Measurements from ENCODE around the gene PPFIA2. TPM values are rescaled to one million over a fixed set of nuclear protein-coding genes. Genes with fewer than 3 reads are reported as not detected.

Gene PPFIA2
- total RNA-seq, 2 donors from 2014 or later, result not detected

- H3K27ac Mint-ChIP-seq, result no peak overlapping the region
- no peaks in the 10 kb centered on the region for H3K27me3 Mint-ChIP-seq
- H3K4me1 Mint-ChIP-seq (ENCODE audit: low read depth in 2 of 2), result no peaks in the 10 kb centered on the region
- H3K36me3 Mint-ChIP-seq, result peaks cover 4% of the 10 kb centered on the region
- no peak overlapping the region for H3K4me3 Mint-ChIP-seq
- ATAC-seq (no peak), DNase-seq (ENCODE audit: low spot score) (no peak)
- H3K9me3 Mint-ChIP-seq, result peaks cover 14% of the 10 kb centered on the region
Measured at GRCh38 chr12:81500788-81501187, 258.4 kb downstream of the PPFIA2 start.

- H3K27me3 Mint-ChIP-seq, result no peaks in the 10 kb centered on the region
- peaks cover 4% of the 10 kb centered on the region for H3K36me3 Mint-ChIP-seq
- H3K27ac Mint-ChIP-seq, result no peak overlapping the region
- H3K9me3 Mint-ChIP-seq, result peaks cover 14% of the 10 kb centered on the region
- no peak overlapping the region for H3K4me3 Mint-ChIP-seq
- H3K4me1 Mint-ChIP-seq (ENCODE audit: low read depth in 2 of 2), result no peaks in the 10 kb centered on the region
- no peak for ATAC-seq
- DNase-seq (ENCODE audit: low spot score), result no peak
Measured at GRCh38 chr12:81499809-81500208, 259.3 kb downstream of the PPFIA2 start.

DNA sequence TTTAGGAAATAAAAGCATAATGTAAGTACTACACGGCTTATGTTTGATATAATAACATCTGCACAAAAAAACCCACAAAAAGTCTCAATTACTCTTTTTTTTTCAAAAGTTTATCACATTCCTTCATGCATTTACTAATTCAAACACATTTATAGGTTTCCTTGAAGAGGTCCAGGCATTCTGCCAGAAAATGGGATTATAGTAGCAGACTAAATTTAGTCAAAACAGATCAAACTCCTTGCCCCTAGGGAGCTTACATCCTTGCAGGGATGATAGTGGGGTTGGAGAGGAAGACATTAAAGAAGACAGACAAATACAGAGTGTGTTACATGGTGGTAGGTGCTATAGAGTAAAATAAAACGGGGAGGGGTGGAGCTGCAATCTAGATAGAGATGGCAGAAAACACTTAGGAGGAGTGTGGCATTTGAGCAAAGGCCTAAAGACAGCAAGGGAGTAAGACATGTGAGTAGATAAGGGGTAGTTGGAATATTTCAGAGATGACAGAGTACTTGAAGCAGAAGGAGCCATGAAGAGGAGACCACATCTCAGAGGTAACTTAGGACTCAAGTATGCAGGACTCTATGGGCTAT, 266.9 kb downstream of the PPFIA2 start:
- no peak overlapping the region for H3K4me3 Mint-ChIP-seq
- H3K9me3 Mint-ChIP-seq, result peaks cover 9% of the 10 kb centered on the region
- H3K27ac Mint-ChIP-seq, result no peak overlapping the region
- H3K27me3 Mint-ChIP-seq, result no peaks in the 10 kb centered on the region
- no peaks in the 10 kb centered on the region for H3K36me3 Mint-ChIP-seq
- ATAC-seq (no peak), DNase-seq (ENCODE audit: low spot score) (no peak)
- no peaks in the 10 kb centered on the region for H3K4me1 Mint-ChIP-seq (ENCODE audit: low read depth in 2 of 2)

DNA sequence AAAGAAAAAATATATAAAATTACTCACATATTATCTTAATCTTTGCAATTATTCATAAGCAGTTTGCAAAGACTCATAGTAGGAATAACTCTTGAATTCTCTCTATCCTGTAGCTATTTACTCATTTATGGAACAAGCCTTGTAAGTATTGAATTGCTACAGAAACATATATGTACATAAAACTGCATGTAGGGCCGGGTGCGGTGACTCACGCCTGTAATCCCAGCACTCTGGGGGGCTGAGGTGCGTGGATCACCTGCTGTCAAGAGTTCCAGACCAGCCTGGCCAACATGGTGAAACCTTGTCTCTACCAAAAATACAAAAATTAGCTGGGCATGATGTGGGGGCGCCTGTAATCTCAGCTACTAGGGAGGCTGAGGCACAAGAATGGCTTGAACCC, 286.2 kb downstream of the PPFIA2 start:
- Mint-ChIP-seq H3K36me3 (no peaks in the 10 kb centered on the region), H3K27me3 (no peaks in the 10 kb centered on the region), H3K27ac (no peak overlapping the region), H3K4me3 (no peak overlapping the region), H3K9me3 (peaks cover 7% of the 10 kb centered on the region), H3K4me1 (ENCODE audit: low read depth in 2 of 2) (no peaks in the 10 kb centered on the region)
- ATAC-seq (no peak), DNase-seq (ENCODE audit: low spot score) (no peak)

GRCh38 chr12:81470923-81471322, 288.2 kb downstream of the PPFIA2 start:
- no peak overlapping the region for H3K4me3 Mint-ChIP-seq
- H3K4me1 Mint-ChIP-seq (ENCODE audit: low read depth in 2 of 2), result no peaks in the 10 kb centered on the region
- ATAC-seq (no peak), DNase-seq (ENCODE audit: low spot score) (no peak)
- no peak overlapping the region for H3K27ac Mint-ChIP-seq
- H3K9me3 Mint-ChIP-seq, result peaks cover 5% of the 10 kb centered on the region
- no peaks in the 10 kb centered on the region for H3K36me3 Mint-ChIP-seq
- H3K27me3 Mint-ChIP-seq, result no peaks in the 10 kb centered on the region

DNA sequence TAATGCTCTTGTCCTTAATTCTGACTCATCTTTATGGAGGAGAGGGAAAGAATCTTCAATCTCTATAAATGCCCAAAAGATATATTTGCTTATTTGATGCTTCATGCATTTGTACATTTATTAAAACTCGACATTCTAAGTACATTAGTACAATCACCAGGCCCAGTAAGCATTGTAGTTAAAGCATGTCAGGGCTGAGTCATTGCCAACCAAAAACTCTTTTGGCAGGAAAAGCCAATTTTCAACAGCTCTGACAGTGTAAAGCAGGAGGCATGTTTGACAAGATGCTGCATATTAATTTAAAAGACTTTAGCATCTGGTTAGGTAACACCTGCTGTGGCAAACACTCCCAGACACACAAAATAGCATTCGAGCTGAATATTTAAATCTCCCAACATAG, 290.9 kb downstream of the PPFIA2 start:
- H3K27me3 Mint-ChIP-seq, result no peaks in the 10 kb centered on the region
- no peaks in the 10 kb centered on the region for H3K36me3 Mint-ChIP-seq
- H3K27ac Mint-ChIP-seq, result no peak overlapping the region
- H3K9me3 Mint-ChIP-seq, result peaks cover 3% of the 10 kb centered on the region
- DNase-seq (ENCODE audit: low spot score) (no peak), ATAC-seq (no peak)
- no peak overlapping the region for H3K4me3 Mint-ChIP-seq
- no peaks in the 10 kb centered on the region for H3K4me1 Mint-ChIP-seq (ENCODE audit: low read depth in 2 of 2)

GRCh38 chr12:81465876-81466275, 293.3 kb downstream of the PPFIA2 start:
- H3K36me3 Mint-ChIP-seq, result no peaks in the 10 kb centered on the region
- no peak overlapping the region for H3K4me3 Mint-ChIP-seq
- no peaks in the 10 kb centered on the region for H3K4me1 Mint-ChIP-seq (ENCODE audit: low read depth in 2 of 2)
- DNase-seq (ENCODE audit: low spot score) (no peak), ATAC-seq (no peak)
- no peaks in the 10 kb centered on the region for H3K9me3 Mint-ChIP-seq
- no peak overlapping the region for H3K27ac Mint-ChIP-seq
- no peaks in the 10 kb centered on the region for H3K27me3 Mint-ChIP-seq

DNA sequence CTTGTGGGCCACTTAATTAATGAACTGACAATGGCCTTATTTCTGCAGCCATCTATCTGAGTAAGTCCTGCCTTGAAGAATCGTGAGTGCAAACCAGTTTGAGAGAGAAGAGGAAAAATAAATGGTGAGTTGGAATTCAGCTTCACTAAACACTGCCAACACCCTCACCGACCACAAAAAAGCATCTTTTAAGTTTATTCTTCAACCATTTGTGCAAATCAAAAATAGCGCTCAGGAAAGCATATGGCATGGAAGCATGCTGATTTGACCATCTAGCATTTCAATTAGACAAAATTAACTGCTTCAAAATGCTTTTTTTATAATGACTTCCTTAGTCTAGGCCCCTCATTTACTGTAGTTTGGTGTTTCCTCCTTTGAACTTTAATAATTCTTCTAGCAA, 294.0 kb downstream of the PPFIA2 start:
- DNase-seq (ENCODE audit: low spot score) (no peak), ATAC-seq (no peak)
- Mint-ChIP-seq H3K36me3 (no peaks in the 10 kb centered on the region), H3K4me3 (no peak overlapping the region), H3K4me1 (ENCODE audit: low read depth in 2 of 2) (no peaks in the 10 kb centered on the region), H3K9me3 (no peaks in the 10 kb centered on the region), H3K27ac (no peak overlapping the region), H3K27me3 (no peaks in the 10 kb centered on the region)

GRCh38 chr12:81461163-81461562, 298.0 kb downstream of the PPFIA2 start:
- Mint-ChIP-seq H3K4me1 (ENCODE audit: low read depth in 2 of 2) (no peaks in the 10 kb centered on the region), H3K4me3 (no peak overlapping the region), H3K27me3 (no peaks in the 10 kb centered on the region)

GRCh38 chr12:81450920-81451739, 308.0 kb downstream of the PPFIA2 start:
- Mint-ChIP-seq H3K27ac (no peak overlapping the region), H3K4me3 (no peak overlapping the region), H3K36me3 (no peaks in the 10 kb centered on the region), H3K27me3 (no peaks in the 10 kb centered on the region), H3K4me1 (ENCODE audit: low read depth in 2 of 2) (no peaks in the 10 kb centered on the region), H3K9me3 (no peaks in the 10 kb centered on the region)
- DNase-seq (ENCODE audit: low spot score) (no peak), ATAC-seq (no peak)

More at GRCh38 chr12:81461163-81461562, 298.0 kb downstream of the PPFIA2 start:
- no peaks in the 10 kb centered on the region for H3K9me3 Mint-ChIP-seq
- H3K36me3 Mint-ChIP-seq, result no peaks in the 10 kb centered on the region
- no peak for ATAC-seq
- DNase-seq (ENCODE audit: low spot score), result no peak
- H3K27ac Mint-ChIP-seq, result no peak overlapping the region

DNA sequence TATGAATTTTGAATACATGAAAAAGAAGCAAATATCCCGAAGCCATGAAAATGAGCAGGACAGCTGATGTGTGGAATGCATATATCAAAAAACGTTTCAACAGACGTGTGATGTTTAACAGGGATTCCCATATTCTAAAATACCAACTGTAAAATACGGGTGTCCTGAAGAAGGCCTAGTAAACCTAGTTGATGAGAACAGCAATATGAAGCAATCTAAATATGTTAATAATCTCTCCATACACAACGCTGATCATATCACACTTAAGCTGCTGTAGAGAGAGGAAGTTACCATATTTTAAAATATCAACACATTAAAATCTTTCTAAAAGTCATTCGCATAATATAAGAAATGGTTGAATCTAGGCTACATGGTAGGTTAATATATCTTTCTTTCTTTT, 317.5 kb downstream of the PPFIA2 start:
- no peak for DNase-seq (ENCODE audit: low spot score)
- no peaks in the 10 kb centered on the region for H3K27me3 Mint-ChIP-seq
- H3K27ac Mint-ChIP-seq, result no peak overlapping the region
- no peaks in the 10 kb centered on the region for H3K9me3 Mint-ChIP-seq
- no peaks in the 10 kb centered on the region for H3K4me1 Mint-ChIP-seq (ENCODE audit: low read depth in 2 of 2)
- no peak for ATAC-seq
- no peaks in the 10 kb centered on the region for H3K36me3 Mint-ChIP-seq
- no peak overlapping the region for H3K4me3 Mint-ChIP-seq

DNA sequence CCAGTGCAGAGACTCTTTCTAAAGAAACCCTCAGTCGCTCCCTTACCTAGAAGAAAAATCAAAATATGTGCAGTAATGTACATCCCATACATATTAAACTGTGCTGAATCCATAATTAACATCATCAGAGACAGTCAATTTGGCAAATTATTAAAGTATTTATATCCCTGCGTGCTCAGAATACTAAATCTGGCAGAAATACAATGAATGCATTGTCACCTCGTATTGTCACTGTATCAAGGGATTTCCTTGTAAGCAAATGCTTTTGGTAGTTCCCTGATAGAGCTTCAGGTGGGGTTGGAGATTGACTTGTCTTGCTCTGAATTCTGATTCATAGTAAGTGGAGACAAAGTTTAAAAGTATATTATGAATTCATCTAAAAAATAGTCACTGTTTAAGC, 319.1 kb downstream of the PPFIA2 start:
- no peaks in the 10 kb centered on the region for H3K36me3 Mint-ChIP-seq
- no peak for ATAC-seq

GRCh38 chr12:81439344-81439743, 319.8 kb downstream of the PPFIA2 start:
- Mint-ChIP-seq H3K27me3 (no peaks in the 10 kb centered on the region), H3K4me1 (ENCODE audit: low read depth in 2 of 2) (no peaks in the 10 kb centered on the region)

More for the DNA sequence above, 319.1 kb downstream of the PPFIA2 start:
- H3K27me3 Mint-ChIP-seq, result no peaks in the 10 kb centered on the region
- H3K27ac Mint-ChIP-seq, result no peak overlapping the region
- H3K4me1 Mint-ChIP-seq (ENCODE audit: low read depth in 2 of 2), result no peaks in the 10 kb centered on the region
- no peak for DNase-seq (ENCODE audit: low spot score)
- no peak overlapping the region for H3K4me3 Mint-ChIP-seq
- H3K9me3 Mint-ChIP-seq, result no peaks in the 10 kb centered on the region

GRCh38 chr12:81417056-81417455, 342.1 kb downstream of the PPFIA2 start:
- Mint-ChIP-seq H3K27me3 (no peaks in the 10 kb centered on the region), H3K9me3 (peaks cover 13% of the 10 kb centered on the region)
- ATAC-seq, result no peak

More at GRCh38 chr12:81439344-81439743, 319.8 kb downstream of the PPFIA2 start:
- DNase-seq (ENCODE audit: low spot score), result no peak
- ATAC-seq, result no peak
- no peak overlapping the region for H3K27ac Mint-ChIP-seq
- no peaks in the 10 kb centered on the region for H3K36me3 Mint-ChIP-seq
- no peaks in the 10 kb centered on the region for H3K9me3 Mint-ChIP-seq
- H3K4me3 Mint-ChIP-seq, result no peak overlapping the region

More at GRCh38 chr12:81417056-81417455, 342.1 kb downstream of the PPFIA2 start:
- Mint-ChIP-seq H3K36me3 (peaks cover 7% of the 10 kb centered on the region), H3K27ac (no peak overlapping the region), H3K4me1 (ENCODE audit: low read depth in 2 of 2) (no peaks in the 10 kb centered on the region), H3K4me3 (no peak overlapping the region)
- DNase-seq (ENCODE audit: low spot score), result no peak

All from natural killer cell treated with Interleukin-12 subunit alpha and Interleukin-12 subunit beta and Interleukin-15 and Interleukin-18, amount 100 ng/mL, for 72 hours (primary cell).